Loucy (cell line): ENCODE results near the gene MARCO.

Source experiments
- CTCF ChIP-seq: fragments of 200-600 bp; sonication (generic); conservative IDR thresholded peaks from 2 replicates; pipeline ENCODE4 v1.5.1; 2014; ENCODE audit warnings: mild to moderate bottlenecking, antibody characterized with exemption, low read length
- EZH2phosphoT487 ChIP-seq: fragments of 200-600 bp; IDR thresholded peaks from 2 replicates; pipeline ENCODE4 v1.6.1; 2018; ENCODE audit warnings: antibody characterized with exemption, mild to moderate bottlenecking, moderate library complexity, borderline replicate concordance

GRCh38 chr2:118902266-118903028 is 39.5 kb upstream of the MARCO start:
- TF ChIP-seq CTCF (no peak), EZH2phosphoT487 (no peak)
